CD4-positive, alpha-beta T cell treated with Interleukin-10 for 1 hour (primary cell): Measurements from ENCODE around the gene ZDHHC8.
"Not testable (repeated sequence)": the region's sequence is repeated elsewhere in the genome, so short reads cannot be mapped to it uniquely, and the experiment has no call there.

Source experiments
- DNase-seq: peaks from one replicate; pipeline ENCODE4 v3.0.0-alpha.2; 2020

ZDHHC8 gene

GRCh38 chr22:20145206-20145831 is 13.7 kb downstream of the ZDHHC8 start:
- no peak for DNase-seq

- DNase-seq: no peak
Observed at GRCh38 chr22:20145832-20146223, 14.2 kb downstream of the ZDHHC8 start.

GRCh38 chr22:20146777-20147176 is 15.2 kb downstream of the ZDHHC8 start:
- no peak for DNase-seq

DNA sequence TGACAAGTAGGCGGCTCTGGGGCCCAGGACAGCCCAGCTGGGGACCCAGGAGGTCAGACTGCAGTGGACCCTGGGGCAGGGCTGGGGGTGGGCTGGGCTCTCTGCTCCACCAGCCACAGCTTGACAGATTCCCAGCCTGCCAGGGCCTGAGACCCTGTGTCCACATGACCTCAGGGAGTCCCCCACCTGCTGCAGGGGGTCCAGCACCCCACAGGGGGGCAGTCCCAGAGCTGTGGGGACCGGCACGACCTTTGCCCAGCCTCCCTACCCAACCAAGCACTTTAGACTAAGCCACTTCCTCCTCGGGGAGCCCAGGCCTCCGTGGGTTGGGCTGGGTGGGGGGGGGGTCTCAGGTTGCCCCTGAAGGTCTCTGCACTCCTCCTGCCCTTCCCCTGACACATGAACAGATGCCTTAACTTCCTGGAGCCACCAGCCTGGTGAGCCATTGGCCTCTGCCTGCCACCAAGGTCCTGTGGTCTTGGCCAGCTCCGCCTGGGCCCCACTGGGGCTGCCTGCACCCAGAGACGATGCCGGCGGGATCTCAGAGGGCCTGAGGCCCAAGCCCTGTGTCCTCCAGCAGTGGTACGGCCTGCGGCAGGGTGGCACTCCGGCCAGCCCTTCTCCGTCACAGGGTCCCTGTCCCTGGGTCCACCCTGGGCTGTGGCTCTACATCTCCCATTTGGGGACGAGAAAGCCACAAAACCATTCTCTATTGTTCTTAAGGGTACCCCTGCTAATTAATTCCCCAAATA is 15.8 kb downstream of the ZDHHC8 start:
- DNase-seq: no peak

- no peak for DNase-seq
Observed at GRCh38 chr22:20148414-20148813, 16.8 kb downstream of the ZDHHC8 start.

DNA sequence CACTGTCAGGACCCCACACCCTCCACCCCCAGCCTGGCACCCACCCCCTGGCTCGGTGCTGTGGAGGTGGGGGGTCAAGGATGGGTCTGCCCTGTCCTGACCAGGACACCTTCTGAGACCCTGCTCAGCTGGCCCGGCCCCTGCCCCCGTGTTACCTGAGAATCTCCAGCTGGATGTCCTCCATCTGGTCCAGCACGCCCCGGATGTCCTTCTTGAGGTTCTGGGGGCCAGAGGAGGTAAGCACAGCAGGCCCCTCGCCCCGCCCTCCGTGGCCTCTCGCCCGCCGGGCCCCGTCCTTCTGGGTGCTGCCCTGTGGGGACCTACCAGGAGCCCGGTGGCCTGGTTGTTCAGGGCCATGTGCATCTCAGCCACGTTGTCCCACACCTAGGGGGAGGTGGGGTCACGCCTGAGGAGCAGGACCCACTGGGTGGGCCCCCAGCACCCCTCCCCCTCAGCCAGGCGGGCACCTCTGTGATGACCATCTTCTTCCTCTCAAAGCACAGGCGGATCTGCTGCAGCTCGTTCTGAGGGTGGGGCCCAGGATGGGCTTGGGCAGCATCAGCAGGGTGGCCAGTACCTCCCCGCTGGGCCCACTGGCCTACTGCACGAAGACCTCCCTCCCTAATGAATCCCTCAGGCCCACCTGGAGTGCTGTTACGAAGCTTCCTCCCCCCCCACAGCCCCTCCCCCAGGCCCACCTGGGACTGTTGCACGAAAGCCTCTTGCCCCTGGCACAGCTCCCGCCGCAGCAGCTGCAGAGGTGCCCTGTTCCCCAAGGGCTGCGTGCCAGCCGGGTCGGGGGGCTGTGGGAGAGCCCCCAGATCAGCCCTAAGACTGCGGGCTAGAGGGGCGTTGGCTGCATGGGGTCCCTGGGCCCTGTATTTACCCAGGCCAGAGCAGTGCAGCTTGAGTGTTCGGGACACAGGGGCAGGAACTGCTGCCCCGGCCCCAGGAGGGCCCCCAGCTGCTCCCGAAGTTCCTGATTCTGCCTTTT is 17.9 kb downstream of the ZDHHC8 start:
- no peak for DNase-seq

GRCh38 chr22:20150381-20151275 is 19.0 kb downstream of the ZDHHC8 start, which contains the start of gene CCDC188:
Gene CCDC188, minus strand, starts transcription at chr22:20151055. Its CDS starts 69 bp downstream, at chr22:20150986.
- no peak for DNase-seq

- no peak for DNase-seq
Observed at GRCh38 chr22:20151276-20151588, 19.6 kb downstream of the ZDHHC8 start.

- no peak for DNase-seq
Observed at GRCh38 chr22:20152464-20152890, 20.9 kb downstream of the ZDHHC8 start.

GRCh38 chr22:20153945-20154344 is 22.3 kb downstream of the ZDHHC8 start:
- no peak for DNase-seq

GRCh38 chr22:20154602-20155187 is 23.1 kb downstream of the ZDHHC8 start:
- DNase-seq: no peak

DNA sequence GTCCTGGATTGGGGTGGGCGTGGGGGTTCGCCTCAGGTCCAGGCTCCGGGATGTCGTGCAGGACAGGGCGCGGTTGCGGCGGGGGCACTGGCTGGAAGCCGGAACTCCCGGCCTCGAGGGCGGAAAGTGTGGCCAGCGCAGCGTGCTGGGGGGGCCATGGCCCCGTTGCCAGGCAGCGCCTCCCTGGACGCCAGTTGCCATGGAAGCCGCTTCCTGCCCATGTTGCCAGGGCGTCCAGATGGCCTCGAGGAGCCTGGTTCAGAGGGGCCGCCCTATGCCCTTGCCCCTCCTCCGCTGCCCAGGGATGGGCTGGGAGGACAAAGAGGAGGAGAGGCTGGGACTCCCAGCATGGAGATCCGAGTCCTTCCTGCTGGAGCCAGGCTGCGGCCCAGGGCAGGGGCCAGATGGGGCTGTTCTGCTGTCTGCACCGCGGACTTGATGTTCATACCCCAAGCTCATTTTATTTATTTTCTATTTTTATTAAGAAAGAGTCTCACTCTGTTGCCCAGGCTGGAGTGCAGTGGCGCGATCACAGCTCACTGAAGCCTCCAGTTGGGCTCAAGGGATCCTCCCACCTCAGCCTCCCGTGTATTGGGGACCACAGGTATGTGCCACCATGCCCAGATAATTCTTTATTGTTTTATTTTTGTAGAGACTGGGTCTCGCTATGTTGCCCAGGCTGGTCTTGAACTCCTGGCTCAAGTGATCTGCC is 23.9 kb downstream of the ZDHHC8 start:
- DNase-seq: no peak

- no peak for DNase-seq
Observed at GRCh38 chr22:20156042-20156389, 24.4 kb downstream of the ZDHHC8 start.

- peak; percentile 88 for DNase-seq
Observed at GRCh38 chr22:20156611-20157429, 25.2 kb downstream of the ZDHHC8 start.

- no peak for DNase-seq
Observed at GRCh38 chr22:20157430-20158183, 26.0 kb downstream of the ZDHHC8 start.

DNA sequence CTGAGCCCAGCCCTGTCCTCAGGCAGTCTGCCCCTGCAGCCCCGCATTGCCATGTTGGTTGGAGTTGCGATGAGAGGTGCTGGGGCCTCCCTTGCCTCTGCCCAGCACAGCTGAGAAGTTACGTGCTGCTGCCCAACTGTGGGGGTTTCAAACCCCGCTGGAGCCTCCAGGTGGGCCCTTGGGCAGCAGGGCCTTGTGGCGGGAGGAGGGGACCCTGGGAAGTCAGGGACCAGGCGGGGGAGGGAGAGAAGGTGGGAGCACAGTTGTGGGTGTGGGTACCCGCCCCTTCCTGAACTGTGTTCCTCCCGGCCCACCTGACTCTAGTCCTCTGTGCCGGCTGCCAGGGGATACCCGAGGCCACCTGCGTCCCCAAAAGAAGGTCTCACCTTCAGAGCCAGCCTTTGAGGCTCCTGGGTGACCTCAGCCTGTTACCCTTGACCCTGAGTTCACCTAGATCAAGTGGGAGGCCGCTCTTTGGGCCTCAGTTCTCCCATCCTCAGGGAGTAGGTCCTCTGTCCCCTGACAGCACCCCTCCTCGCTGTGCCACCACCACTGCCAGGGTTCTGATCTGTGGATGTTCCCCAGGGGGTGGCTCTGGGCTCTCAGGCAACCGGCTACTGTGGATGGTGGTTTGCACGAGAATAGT is 26.9 kb downstream of the ZDHHC8 start:
- no peak for DNase-seq

DNA sequence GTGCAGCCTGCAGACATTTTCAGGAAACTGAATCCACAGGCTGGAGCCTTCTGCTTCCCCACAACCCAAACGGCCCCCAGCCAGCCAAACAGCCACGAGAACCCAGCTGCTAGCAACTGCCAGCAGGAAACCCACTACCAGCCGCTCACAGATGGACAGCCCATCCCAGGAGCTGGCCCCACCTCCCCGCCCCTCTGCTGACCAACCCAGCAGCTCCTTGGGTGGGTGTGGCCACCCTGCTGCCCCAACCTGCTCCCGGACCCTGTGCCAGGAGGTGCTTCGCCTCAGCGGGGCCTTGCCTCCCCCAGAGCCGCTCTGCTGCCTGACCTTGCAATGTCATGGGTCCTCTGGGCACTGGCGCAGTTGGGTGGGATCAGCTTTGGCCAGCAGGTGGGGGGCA is 27.5 kb downstream of the ZDHHC8 start:
- DNase-seq: no peak

DNA sequence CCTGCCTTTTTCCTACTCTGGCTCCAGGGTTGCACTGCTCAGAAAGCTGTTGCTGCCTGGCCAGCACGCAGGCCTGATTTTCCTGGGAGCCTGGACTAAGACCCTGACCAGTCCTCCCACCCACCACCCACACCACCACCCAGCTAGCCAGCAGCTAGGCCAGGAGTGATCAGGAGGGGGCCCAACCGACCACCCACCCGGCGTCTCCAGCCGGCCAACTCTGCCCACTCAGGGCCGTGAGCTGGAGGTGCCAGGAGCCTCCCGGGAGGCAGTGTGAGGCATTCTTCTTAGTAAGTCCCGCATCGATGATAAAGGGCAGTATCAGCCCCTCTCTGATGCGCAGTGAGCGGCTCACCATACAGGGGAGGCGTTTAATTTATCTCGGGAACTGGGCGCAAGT is 27.9 kb downstream of the ZDHHC8 start:
- not testable (repeated sequence) for DNase-seq

- DNase-seq: no peak
Observed at GRCh38 chr22:20160041-20160440, 28.4 kb downstream of the ZDHHC8 start.
